Heart right ventricle (tissue), 16 donors: ENCODE data around the gene TRMU. TPM values are rescaled to one million over a fixed set of nuclear protein-coding genes. Genes with fewer than 3 reads are reported as not detected.
A peak's percentile ranks its signal among the peaks of the same experiment; 100 is the strongest.

Experiments used
- ATAC-seq, 8 donors: fragments of 200-7000 bp; cut with Tn5 transposase; one replicate each; pipeline ENCODE4 v1.9.1; 2020; ENCODE audit warnings: mild to moderate bottlenecking in 8 of 8, moderate library complexity in 8 of 8, moderate number of reproducible peaks in 1 of 8
- DNase-seq, 2 donors: peaks; one replicate each; pipeline ENCODE4 v3.0.0-alpha.2; 2020
- H3K27ac ChIP-seq, 10 donors: fragments of 200-600 bp; sonication (generic) in 2 of 10; one replicate each; pipeline versions ENCODE4 v1.5.0 to v1.8.0; 2020 to 2022; ENCODE audit warnings: mild to moderate bottlenecking in 3 of 10
- H3K27me3 ChIP-seq, 7 donors: fragments of 200-600 bp; one replicate each; pipeline ENCODE4 v1.8.0; 2021 to 2022; ENCODE audit warnings: mild to moderate bottlenecking in 2 of 7
- H3K36me3 ChIP-seq, 9 donors: fragments of 200-600 bp; sonication (generic) in 1 of 9; one replicate each; pipeline versions ENCODE4 v1.5.0 to v1.8.0; 2020 to 2022; ENCODE audit warnings: mild to moderate bottlenecking in 2 of 9
- H3K4me1 ChIP-seq, 9 donors: fragments of 200-600 bp; sonication (generic) in 1 of 9; one replicate each; pipeline versions ENCODE4 v1.5.0 to v1.8.0; 2020 to 2022; ENCODE audit warnings: mild to moderate bottlenecking in 4 of 9
- H3K4me3 ChIP-seq, 10 donors: fragments of 200-600 bp; sonication (generic) in 2 of 10; one replicate each; pipeline versions ENCODE4 v1.5.0 to v1.8.0; 2020 to 2022; ENCODE audit warnings: mild to moderate bottlenecking in 7 of 10, moderate library complexity in 2 of 10
- H3K9me3 ChIP-seq, 11 donors: fragments of 200-600 bp in 10 of 11; sonication (generic) in 2 of 11; one replicate each; pipeline versions ENCODE4 v1.5.0 to v1.8.0; 2013 to 2022; ENCODE audit warnings: mild to moderate bottlenecking in 2 of 11, control low read depth in 1 of 11, moderate library complexity in 1 of 11
- CTCF ChIP-seq, 9 donors: fragments of 200-600 bp; sonication (generic) in 2 of 9; IDR thresholded peaks; one replicate each; pipeline versions ENCODE4 v1.5.0 to v1.8.0; 2021 to 2022; ENCODE audit warnings: antibody characterized with exemption in 9 of 9, mild to moderate bottlenecking in 5 of 9, moderate library complexity in 1 of 9
- WGBS, 2 donors: extraction: QIAGEN DNeasy Blood & Tissue Kit; methylation state at CpG; one replicate each; pipeline ENCODE4 v1.1.7; 2013; ENCODE audit warnings: inconsistent platforms in 1 of 2; 5-methylcytosine and 5-hydroxymethylcytosine counted together
- intact Hi-C, 10 donors: fragments of 100-400 bp; cut with DNase I; formaldehyde crosslinking; loops; one replicate each; pipeline versions ENCODE4 v1.11.1 to v1.14.2; 2022
- polyA plus RNA-seq, 2 donors: library from polyadenylated mRNA; stranded (reverse); fragments of 200-250 nt; gene quantifications; one replicate each; pipeline ENCODE4 v1.2.3, GENCODE V29; 2013
- total RNA-seq, 10 donors: library from RNA; stranded (reverse); fragmentation: NEBNext Ultra II Directional in 3 of 10; extraction: Animal tissue kit (Norgen Biotek cat#: 25700) in 3 of 10; gene quantifications; one replicate each; pipeline versions ENCODE4 v1.2.1 to v1.2.4, GENCODE V29; 2021 to 2023
- donor health status: Arrhythmogenic right ventricular cardiomyopathy.
- donor health status: ischemic (EF 13 %, LVEDD 7.1; RV severe dilation, severe dysfunction).
- donor health status: healthy with polysubstance abuse.
- donor health status: DM: no; HTN: yes; CAD: no.
- donor health status: DM: no; HTN: no; CAD: no.
- donor health status: ischemic (EF 25% LVEDD 6.9; RV normal size, moderate dysfunction).
- donor health status: ischemic (EF 25% LVEDD 5.7; RV mildly dilated, moderate dysfunction).
- donor health status: healthy.
- donor health status: DM: yes; HTN: yes; CAD: no.
- donor health status: Ischemic cardiomyopathy.
- donor health status: ischemic (EF 35%, LVEDD 5.7; RV mildly dilated, moderate dysfunction).
- donor health status: nonischemic (EF 11% LVEDD 7.7; RV severe dilation, severe dysfunction).
- donor health status: DM: yes; HTN: yes; CAD: no.
- donor health status: PGD.
- donor health status: ischemic (EF 29% LVEDD 5.4; RV normal size, mild dysfunction).
- donor health status: nonischemic (EF 23%, LVEDD 6.1; RV moderate dilation, normal function).

Gene TRMU
- total and polyA plus RNA-seq, 12 donors = 22.1 to 80.5 (median 31.1) TPM

- DNase-seq = peak in 1 of 2 donors; percentile 53
- intact Hi-C loops = loop anchor here in 1 of 10 donors (5.0 kb wide), 1 partner anchor 36 kb away; no protein-coding TSS in a partner anchor
- whole genome bisulfite sequencing, 2 donors = 78 to 86% methylated on average over 11 of the region's 11 CpGs
- TF ChIP-seq CTCF (IDR thresholded peaks at IDR 0.05) = no peak
- H3K9me3 ChIP-seq = peaks cover 0 to 12% (median 0%) of the 10 kb centered on the region in 11 donors
- H3K4me1 ChIP-seq = peaks cover 11 to 50% (median 33%) of the 10 kb centered on the region in 9 donors
- H3K27ac ChIP-seq = peak overlapping the region in 4 of 10 donors; percentile 34 to 76 (median 48)
- peaks cover 0 to 44% (median 20%) of the 10 kb centered on the region in 9 donors for H3K36me3 ChIP-seq
- no peak overlapping the region for H3K4me3 ChIP-seq
- ATAC-seq = no peak
- H3K27me3 ChIP-seq = no peaks in the 10 kb centered on the region
Measured at GRCh38 chr22:46293577-46294260, 41.8 kb upstream of the TRMU start.

DNA sequence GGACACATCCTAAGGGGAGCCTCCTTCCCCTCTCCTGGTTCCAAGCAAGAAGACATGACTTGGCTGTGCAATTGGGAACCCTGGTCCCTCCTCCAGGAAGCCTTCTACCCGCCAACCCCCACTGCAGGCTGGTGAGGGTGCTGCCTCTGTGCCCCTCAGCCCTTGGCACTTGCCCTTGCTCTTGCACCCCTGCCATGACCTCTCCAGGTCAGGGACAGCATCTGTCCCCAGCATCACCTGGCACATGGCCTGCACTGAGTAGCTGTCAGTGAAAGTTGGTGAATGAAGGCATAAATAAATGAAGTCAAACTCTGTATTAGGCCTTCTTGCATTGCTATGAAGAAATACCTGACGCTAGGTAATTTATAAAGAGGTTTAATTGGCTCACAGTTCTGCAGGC is 40.7 kb upstream of the TRMU start:
- Histone ChIP-seq H3K4me1 (peaks cover 11 to 45% (median 24%) of the 10 kb centered on the region in 9 donors), H3K4me3 (no peak overlapping the region), H3K36me3 (peaks cover 0 to 39% (median 20%) of the 10 kb centered on the region in 9 donors), H3K27ac (peak overlapping the region in 1 of 10 donors; percentile 97), H3K27me3 (no peaks in the 10 kb centered on the region), H3K9me3 (peaks cover 0 to 12% (median 0%) of the 10 kb centered on the region in 11 donors)
- WGBS, 2 donors = 91 to 94% methylated on average over 2 of the region's 2 CpGs
- intact Hi-C loops = loop anchor here in 5 of 10 donors (5.0 kb wide), 6 partner anchors 37 to 282 kb away; partner anchors contain the start of gene CDPF1 (in 2 of the 5)
- no peak for TF ChIP-seq CTCF (IDR thresholded peaks at IDR 0.05)
- no peak for DNase-seq
- no peak for ATAC-seq

DNA sequence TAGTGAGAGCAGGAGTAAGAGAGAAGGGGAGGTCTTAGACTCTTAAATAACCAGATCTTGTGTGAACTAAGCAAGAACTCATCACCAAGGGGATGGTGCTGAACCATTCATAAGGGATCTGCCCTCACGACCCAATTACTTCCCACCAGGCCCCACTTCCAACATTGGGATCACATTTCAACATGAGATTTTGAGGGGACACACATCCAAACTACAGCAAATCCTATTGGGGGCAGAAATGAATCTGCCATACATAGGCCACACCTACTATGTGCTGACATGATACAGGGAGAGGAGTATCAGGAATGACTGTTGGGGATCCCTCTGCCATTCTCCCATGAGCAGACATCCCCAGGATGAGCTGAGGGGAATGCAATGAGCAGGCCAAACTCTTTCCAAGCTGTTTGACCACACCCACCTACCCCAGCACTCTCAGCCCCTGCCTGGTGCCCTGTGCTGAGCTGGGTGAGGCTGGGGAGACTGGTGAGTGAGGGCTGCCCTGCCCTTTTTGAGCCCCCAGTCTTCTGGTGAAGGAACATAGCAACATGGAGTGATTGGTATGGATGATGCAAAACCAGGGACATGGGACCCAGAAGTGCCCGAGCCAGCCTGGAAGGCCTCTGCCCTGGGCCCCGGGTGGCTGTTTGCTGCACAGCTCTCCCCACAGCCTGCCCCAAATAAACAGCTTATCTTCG is 40.1 kb upstream of the TRMU start:
- Histone ChIP-seq H3K27ac (peak overlapping the region in 9 of 10 donors; percentile 89 to 97 (median 91)), H3K27me3 (no peaks in the 10 kb centered on the region), H3K4me1 (peaks cover 11 to 45% (median 20%) of the 10 kb centered on the region in 9 donors), H3K4me3 (peak overlapping the region in 7 of 10 donors; percentile 58 to 76 (median 65)), H3K36me3 (peaks cover 0 to 35% (median 20%) of the 10 kb centered on the region in 9 donors), H3K9me3 (peaks cover 0 to 12% (median 0%) of the 10 kb centered on the region in 11 donors)
- TF ChIP-seq CTCF (IDR thresholded peaks at IDR 0.05) = no peak
- ATAC-seq (peak in 1 of 8 donors; percentile 6), DNase-seq (no peak)
- intact Hi-C loops = loop anchor here in 4 of 10 donors (5.0 kb wide), 5 partner anchors 43 to 283 kb away; partner anchors contain the start of gene CDPF1 (in 2 of the 4)
- 64 to 70% methylated on average over 4 of the region's 4 CpGs for WGBS, 2 donors
